OCI-LY1 (cell line): ENCODE results near the gene MED31.

Experiments
- H2AFZ ChIP-seq: fragments of 200-600 bp; sonication (generic), shearing (Covaris generic); 2 replicates; pipeline ENCODE4 v1.6.0; 2014; ENCODE audit warnings: antibody characterized with exemption, mild to moderate bottlenecking, low read length
- H3F3A ChIP-seq: fragments of 200-600 bp; sonication (generic), shearing (Covaris generic); 2 replicates; pipeline ENCODE4 v1.6.0; 2014; ENCODE audit warnings: mild to moderate bottlenecking, antibody characterized with exemption, low read length, moderate library complexity; ENCODE audit not compliant: insufficient read depth
- H3K27ac ChIP-seq: fragments of 200-600 bp; sonication (generic); 2 replicates; pipeline ENCODE4 v1.5.1; 2014; ENCODE audit warnings: low read length, mixed run types, mild to moderate bottlenecking, low read depth; ENCODE audit not compliant: poor library complexity, severe bottlenecking
- H3K27me3 ChIP-seq: fragments of 200-600 bp; sonication (generic); 2 replicates; pipeline ENCODE4 v1.6.0; 2014; ENCODE audit warnings: antibody characterized with exemption, mild to moderate bottlenecking, low read length, moderate library complexity; ENCODE audit not compliant: insufficient read depth
- H3K36me3 ChIP-seq: fragments of 200-600 bp; sonication (generic); 2 replicates; pipeline ENCODE4 v1.6.1; 2014; ENCODE audit warnings: mild to moderate bottlenecking, antibody characterized with exemption, low read length, moderate library complexity, mixed read lengths; ENCODE audit not compliant: insufficient read depth
- H3K4me1 ChIP-seq: fragments of 200-600 bp; sonication (generic); 2 replicates; pipeline ENCODE4 v1.5.1; 2014; ENCODE audit warnings: mild to moderate bottlenecking, low read length, moderate library complexity; ENCODE audit not compliant: insufficient read depth, severe bottlenecking
- H3K4me2 ChIP-seq: fragments of 200-600 bp; sonication (generic), shearing (Covaris generic); 2 replicates; pipeline ENCODE4 v1.6.1; 2014; ENCODE audit warnings: low read length
- H3K4me3 ChIP-seq: fragments of 200-600 bp; sonication (generic); 2 replicates; pipeline ENCODE4 v1.5.1; 2014; ENCODE audit warnings: low read length, low read depth, mild to moderate bottlenecking, mixed read lengths; ENCODE audit not compliant: poor library complexity, severe bottlenecking
- H3K79me2 ChIP-seq: fragments of 200-600 bp; shearing (Covaris generic); 2 replicates; pipeline ENCODE4 v1.6.1; 2016; ENCODE audit warnings: mixed run types, low read length, mixed read lengths; ENCODE audit not compliant: insufficient read depth
- H3K9ac ChIP-seq: fragments of 200-600 bp; sonication (generic), shearing (Covaris generic); 2 replicates; pipeline ENCODE4 v1.6.1; 2014; ENCODE audit warnings: mild to moderate bottlenecking, low read length, mixed read lengths
- H3K9me2 ChIP-seq: fragments of 200-600 bp; sonication (generic), shearing (Covaris generic); 2 replicates; pipeline ENCODE4 v1.6.1; 2014; ENCODE audit warnings: low read depth, mild to moderate bottlenecking, low read length, mixed read lengths
- H3K9me3 ChIP-seq: fragments of 200-600 bp; shearing (Covaris generic); 2 replicates; pipeline ENCODE4 v1.6.1; 2014; ENCODE audit warnings: low read length, mixed read lengths
- H4K20me1 ChIP-seq: fragments of 200-600 bp; sonication (generic), shearing (Covaris generic); 2 replicates; pipeline ENCODE4 v1.6.0; 2016; ENCODE audit warnings: mild to moderate bottlenecking, low read length; ENCODE audit not compliant: insufficient read depth
- CTCF ChIP-seq: fragments of 200-600 bp; sonication (generic), shearing (Covaris generic); IDR thresholded peaks from 2 replicates; pipeline ENCODE4 v1.5.1; 2017; ENCODE audit warnings: mild to moderate bottlenecking, antibody characterized with exemption, low read length, moderate library complexity, mixed read lengths
- EZH2 ChIP-seq: fragments of 200-600 bp; sonication (generic), shearing (Covaris generic); IDR thresholded peaks from 2 replicates; pipeline ENCODE4 v1.8.0; 2017; ENCODE audit warnings: borderline replicate concordance, mixed run types, mild to moderate bottlenecking, antibody characterized with exemption, low read length, moderate library complexity, mixed read lengths

Gene MED31

GRCh38 chr17:6688944-6689343 is 37.5 kb upstream of the MED31 start:
- no peaks in the 10 kb centered on the region for H3K4me1 ChIP-seq
- no peaks in the 10 kb centered on the region for H3K36me3 ChIP-seq
- H3K9me3 ChIP-seq = no peaks in the 10 kb centered on the region
- no peaks in the 10 kb centered on the region for H3K79me2 ChIP-seq
- no peak overlapping the region for H3K27ac ChIP-seq
- H3K9ac ChIP-seq = no peak overlapping the region
- no peak for TF ChIP-seq EZH2
- TF ChIP-seq CTCF = no peak
- H3K4me2 ChIP-seq = no peak overlapping the region
- H3K4me3 ChIP-seq = no peak overlapping the region
- no peak overlapping the region for H2AFZ ChIP-seq
- H4K20me1 ChIP-seq = no peaks in the 10 kb centered on the region
- no peaks in the 10 kb centered on the region for H3K9me2 ChIP-seq
- H3F3A ChIP-seq = no peaks in the 10 kb centered on the region
- H3K27me3 ChIP-seq = peaks cover 4% of the 10 kb centered on the region; the same call in 1 of the 2 replicates

- Histone ChIP-seq H3K9ac (no peak overlapping the region), H3F3A (no peaks in the 10 kb centered on the region), H3K9me2 (no peaks in the 10 kb centered on the region), H3K27ac (no peak overlapping the region), H3K27me3 (no peaks in the 10 kb centered on the region), H3K36me3 (no peaks in the 10 kb centered on the region), H3K79me2 (no peaks in the 10 kb centered on the region), H4K20me1 (no peaks in the 10 kb centered on the region), H3K4me3 (no peak overlapping the region), H3K4me2 (no peak overlapping the region), H2AFZ (no peak overlapping the region), H3K9me3 (no peaks in the 10 kb centered on the region), H3K4me1 (no peaks in the 10 kb centered on the region)
- TF ChIP-seq EZH2 (no peak), CTCF (no peak)
Observed at GRCh38 chr17:6686026-6686425, 34.6 kb upstream of the MED31 start.

- H3F3A ChIP-seq = no peaks in the 10 kb centered on the region
- H3K79me2 ChIP-seq = no peaks in the 10 kb centered on the region
- H4K20me1 ChIP-seq = no peaks in the 10 kb centered on the region
- H3K27ac ChIP-seq = no peak overlapping the region
- H3K27me3 ChIP-seq = no peaks in the 10 kb centered on the region
- H3K4me3 ChIP-seq = no peak overlapping the region
- H3K36me3 ChIP-seq = no peaks in the 10 kb centered on the region
- H3K4me2 ChIP-seq = no peak overlapping the region
- H3K9me3 ChIP-seq = no peaks in the 10 kb centered on the region
- H3K9me2 ChIP-seq = no peaks in the 10 kb centered on the region
- no peak overlapping the region for H2AFZ ChIP-seq
- no peak overlapping the region for H3K9ac ChIP-seq
- TF ChIP-seq CTCF (no peak), EZH2 (no peak)
- no peaks in the 10 kb centered on the region for H3K4me1 ChIP-seq
Observed at GRCh38 chr17:6684881-6685767, 33.7 kb upstream of the MED31 start.
